Muscle of leg (tissue), 11 donors: Measurements from ENCODE around the gene MAU2. TPM values are rescaled to one million over a fixed set of nuclear protein-coding genes. Genes with fewer than 3 reads are reported as not detected.

ENCODE experiments used
- DNase-seq: peaks from one replicate; pipeline ENCODE4 v3.0.0; 2013
- H3K27ac ChIP-seq: one replicate; pipeline ENCODE4 v1.5.1; 2013; ENCODE audit warnings: mild to moderate bottlenecking, low read length, control low read depth
- H3K27me3 ChIP-seq: one replicate; pipeline ENCODE4 v1.6.1; 2013; ENCODE audit warnings: low read length; ENCODE audit not compliant: control insufficient read depth, insufficient read depth
- H3K36me3 ChIP-seq: one replicate; pipeline ENCODE4 v1.6.1; 2013; ENCODE audit warnings: low read length; ENCODE audit not compliant: control insufficient read depth, insufficient read depth
- H3K4me1 ChIP-seq: one replicate; pipeline ENCODE4 v1.6.1; 2013; ENCODE audit warnings: low read length; ENCODE audit not compliant: control insufficient read depth, insufficient read depth
- H3K4me3 ChIP-seq: one replicate; pipeline ENCODE4 v1.5.1; 2013; ENCODE audit warnings: low read length, control low read depth
- H3K9me3 ChIP-seq: replicated peaks from 2 replicates; pipeline ENCODE4 v1.6.1; 2013; ENCODE audit warnings: low read depth, low read length; ENCODE audit not compliant: control insufficient read depth
- WGBS: methylation state at CpG from one replicate; pipeline ENCODE4 v1.1.5; 2013; ENCODE audit warnings: missing lambda C conversion rate; ENCODE audit not compliant: insufficient coverage; 5-methylcytosine and 5-hydroxymethylcytosine counted together
- polyA plus RNA-seq, 8 donors: library from polyadenylated mRNA; unstranded; fragments of 120-200 nt; gene quantifications; one replicate each; pipeline versions ENCODE4 v1.2.1 to v1.2.3, GENCODE V29; 2013; ENCODE audit warnings: inconsistent platforms in 1 of 8, low replicate concordance in 1 of 8; ENCODE audit not compliant: insufficient read length in 8 of 8, insufficient read depth in 1 of 8
- total RNA-seq: library from RNA; stranded (reverse); fragments of 120-200 nt; gene quantifications from one replicate; pipeline ENCODE4 v1.2.4, GENCODE V29; 2013

The MAU2 gene
- total and polyA plus RNA-seq, 9 donors: 28.9 to 67.8 (median 40.4) TPM

GRCh38 chr19:19329126-19329525, 8.5 kb downstream of the MAU2 start:
- H3K27ac ChIP-seq: no peak overlapping the region
- H3K27me3 ChIP-seq: no peaks in the 10 kb centered on the region
- H3K4me3 ChIP-seq: no peak overlapping the region
- H3K9me3 ChIP-seq: no peaks in the 10 kb centered on the region
- peaks cover 11% of the 10 kb centered on the region for H3K4me1 ChIP-seq
- 87% methylated on average over 6 of the region's 6 CpGs for WGBS
- H3K36me3 ChIP-seq: peaks cover 81% of the 10 kb centered on the region
- no peak for DNase-seq

- Histone ChIP-seq H3K27ac (peak overlapping the region; percentile 74), H3K27me3 (no peaks in the 10 kb centered on the region), H3K4me3 (no peak overlapping the region), H3K4me1 (peaks cover 18% of the 10 kb centered on the region), H3K36me3 (peaks cover 95% of the 10 kb centered on the region), H3K9me3 (no peaks in the 10 kb centered on the region)
- DNase-seq: peak; percentile 62
- WGBS: 82% methylated on average over 22 of the region's 22 CpGs
These were observed 13.7 kb downstream of the MAU2 start for GRCh38 chr19:19334063-19334988.

- Histone ChIP-seq H3K27ac (peak overlapping the region; percentile 74), H3K4me3 (no peak overlapping the region), H3K4me1 (peaks cover 18% of the 10 kb centered on the region), H3K36me3 (peaks cover 90% of the 10 kb centered on the region), H3K9me3 (no peaks in the 10 kb centered on the region), H3K27me3 (no peaks in the 10 kb centered on the region)
- DNase-seq: no peak
- 85% methylated on average over 3 of the region's 3 CpGs for WGBS
These were observed 14.3 kb downstream of the MAU2 start for GRCh38 chr19:19334989-19335344.

GRCh38 chr19:19335408-19336158, 15.0 kb downstream of the MAU2 start:
- Histone ChIP-seq H3K4me1 (peaks cover 18% of the 10 kb centered on the region), H3K27me3 (no peaks in the 10 kb centered on the region)
- DNase-seq: no peak

GRCh38 chr19:19336597-19336996, 16.0 kb downstream of the MAU2 start:
- Histone ChIP-seq H3K9me3 (no peaks in the 10 kb centered on the region), H3K4me1 (peaks cover 18% of the 10 kb centered on the region), H3K4me3 (no peak overlapping the region), H3K27me3 (no peaks in the 10 kb centered on the region), H3K27ac (no peak overlapping the region), H3K36me3 (peaks cover 88% of the 10 kb centered on the region)
- no peak for DNase-seq
- WGBS: no CpG with 5 or more reads among the region's 3 CpGs

More at GRCh38 chr19:19335408-19336158, 15.0 kb downstream of the MAU2 start:
- H3K27ac ChIP-seq: no peak overlapping the region
- 91% methylated on average over 15 of the region's 16 CpGs for WGBS
- H3K4me3 ChIP-seq: no peak overlapping the region
- H3K9me3 ChIP-seq: no peaks in the 10 kb centered on the region
- peaks cover 87% of the 10 kb centered on the region for H3K36me3 ChIP-seq

- Histone ChIP-seq H3K27me3 (no peaks in the 10 kb centered on the region), H3K9me3 (no peaks in the 10 kb centered on the region), H3K36me3 (peaks cover 88% of the 10 kb centered on the region), H3K4me1 (peaks cover 18% of the 10 kb centered on the region), H3K27ac (no peak overlapping the region), H3K4me3 (no peak overlapping the region)
- WGBS: 80% methylated on average over 7 of the region's 17 CpGs
- DNase-seq: no peak
These were observed 16.5 kb downstream of the MAU2 start for GRCh38 chr19:19337120-19337519.

- H3K36me3 ChIP-seq: peaks cover 89% of the 10 kb centered on the region
- H3K4me3 ChIP-seq: no peak overlapping the region
- 75% methylated on average over 5 of the region's 7 CpGs for WGBS
- peaks cover 18% of the 10 kb centered on the region for H3K4me1 ChIP-seq
- H3K27ac ChIP-seq: no peak overlapping the region
- no peaks in the 10 kb centered on the region for H3K27me3 ChIP-seq
- no peaks in the 10 kb centered on the region for H3K9me3 ChIP-seq
- DNase-seq: no peak
These were observed 17.5 kb downstream of the MAU2 start for GRCh38 chr19:19338082-19338481.

GRCh38 chr19:19341026-19341425, 20.4 kb downstream of the MAU2 start:
- Histone ChIP-seq H3K4me1 (no peaks in the 10 kb centered on the region), H3K36me3 (peaks cover 89% of the 10 kb centered on the region), H3K4me3 (no peak overlapping the region), H3K27me3 (no peaks in the 10 kb centered on the region), H3K27ac (no peak overlapping the region), H3K9me3 (no peaks in the 10 kb centered on the region)
- DNase-seq: no peak
- WGBS: 95% methylated on average over 9 of the region's 11 CpGs

- peak; percentile 53 for DNase-seq
- Histone ChIP-seq H3K36me3 (peaks cover 89% of the 10 kb centered on the region), H3K4me1 (no peaks in the 10 kb centered on the region), H3K9me3 (no peaks in the 10 kb centered on the region), H3K27me3 (no peaks in the 10 kb centered on the region), H3K27ac (no peak overlapping the region), H3K4me3 (no peak overlapping the region)
- 58% methylated on average over 26 of the region's 28 CpGs for WGBS
These were observed 21.7 kb downstream of the MAU2 start for GRCh38 chr19:19342086-19343015.
